Esophagus muscularis mucosa (tissue), 4 donors: ENCODE results near the gene UXT.
"Not testable (repeated sequence)": the region's sequence is repeated elsewhere in the genome, so short reads cannot be mapped to it uniquely, and the experiment has no call there.

Source experiments
- EP300 ChIP-seq: sonication (generic); formaldehyde crosslinking; IDR thresholded peaks from one replicate; pipeline ENCODE4 v1.6.1; 2017; ENCODE audit warnings: antibody characterized with exemption
- POLR2A ChIP-seq: fragments of 450-650 bp; IDR thresholded peaks from one replicate; pipeline ENCODE4 v1.6.1; 2017; ENCODE audit warnings: antibody characterized with exemption, moderate library complexity, mild to moderate bottlenecking, low read depth
- POLR2AphosphoS5 ChIP-seq, 2 donors: sonication (generic); formaldehyde crosslinking; IDR thresholded peaks; one replicate each; pipeline ENCODE4 v1.6.1; 2017; ENCODE audit warnings: antibody characterized with exemption in 2 of 2
- TF ChIP-seq, protein P1 (sequence below), 3 experiments: fragments of 200-600 bp in 2 of 3; fragments of 450-650 bp in 1 of 3; sonication (generic) in 2 of 3; IDR thresholded peaks; one replicate each; pipeline ENCODE4 v1.5.1; 2017 to 2019; ENCODE audit warnings: antibody characterized with exemption in 3 of 3, mild to moderate bottlenecking in 2 of 3, moderate library complexity in 1 of 3

DNA sequence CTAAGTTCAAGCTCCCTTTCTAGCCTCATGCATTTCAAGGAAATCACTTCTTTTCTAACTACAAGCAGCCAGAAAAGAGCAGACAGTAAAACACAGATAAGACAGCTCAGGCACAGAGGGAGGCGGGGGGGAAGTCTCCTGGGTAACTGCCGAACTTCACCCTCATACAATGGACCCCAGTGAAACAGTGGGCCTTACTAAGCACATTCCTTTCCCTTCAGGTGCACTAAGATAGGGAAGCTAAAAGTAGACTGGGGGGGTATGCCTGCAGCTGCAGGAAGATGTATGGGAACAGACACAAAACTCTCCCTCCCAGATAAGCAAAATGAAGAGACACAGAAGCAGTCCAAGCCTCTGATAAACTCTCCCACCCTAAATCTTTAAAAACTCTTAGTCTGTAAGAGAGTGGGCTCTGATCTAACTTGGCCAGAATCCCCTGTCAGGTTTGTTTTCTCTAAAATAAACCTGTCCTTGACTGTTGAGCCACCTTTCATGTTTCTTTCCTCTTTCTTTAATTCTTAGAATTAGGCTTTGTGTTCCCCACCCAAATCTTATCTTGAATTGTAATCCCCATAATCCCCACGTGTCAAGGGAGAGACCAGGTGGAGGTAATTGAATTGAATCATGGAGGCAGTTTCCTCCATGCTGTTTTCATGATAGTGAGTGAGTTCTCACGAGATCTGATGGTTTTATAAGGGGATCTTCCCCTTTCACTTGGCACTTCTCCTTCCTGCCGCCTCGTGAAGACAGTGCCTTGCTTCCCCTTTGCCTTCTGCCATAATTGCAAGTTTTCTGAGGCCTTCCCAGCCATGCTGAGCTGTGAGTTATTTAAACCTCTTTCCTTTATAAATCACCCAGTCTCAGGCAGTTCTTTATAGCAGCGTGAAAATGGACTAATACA is 17.2 kb upstream of the UXT start:
- TF ChIP-seq, protein P1, sequence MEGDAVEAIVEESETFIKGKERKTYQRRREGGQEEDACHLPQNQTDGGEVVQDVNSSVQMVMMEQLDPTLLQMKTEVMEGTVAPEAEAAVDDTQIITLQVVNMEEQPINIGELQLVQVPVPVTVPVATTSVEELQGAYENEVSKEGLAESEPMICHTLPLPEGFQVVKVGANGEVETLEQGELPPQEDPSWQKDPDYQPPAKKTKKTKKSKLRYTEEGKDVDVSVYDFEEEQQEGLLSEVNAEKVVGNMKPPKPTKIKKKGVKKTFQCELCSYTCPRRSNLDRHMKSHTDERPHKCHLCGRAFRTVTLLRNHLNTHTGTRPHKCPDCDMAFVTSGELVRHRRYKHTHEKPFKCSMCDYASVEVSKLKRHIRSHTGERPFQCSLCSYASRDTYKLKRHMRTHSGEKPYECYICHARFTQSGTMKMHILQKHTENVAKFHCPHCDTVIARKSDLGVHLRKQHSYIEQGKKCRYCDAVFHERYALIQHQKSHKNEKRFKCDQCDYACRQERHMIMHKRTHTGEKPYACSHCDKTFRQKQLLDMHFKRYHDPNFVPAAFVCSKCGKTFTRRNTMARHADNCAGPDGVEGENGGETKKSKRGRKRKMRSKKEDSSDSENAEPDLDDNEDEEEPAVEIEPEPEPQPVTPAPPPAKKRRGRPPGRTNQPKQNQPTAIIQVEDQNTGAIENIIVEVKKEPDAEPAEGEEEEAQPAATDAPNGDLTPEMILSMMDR (IDR thresholded peaks at IDR 0.05), result not testable (repeated sequence)
- TF ChIP-seq EP300; POLR2A; POLR2AphosphoS5 (IDR thresholded peaks at IDR 0.05): not testable (repeated sequence)
